ENCODE measurements around the gene SPTBN4. TPM values are rescaled to one million over a fixed set of nuclear protein-coding genes. Genes with fewer than 3 reads are reported as not detected.

SPTBN4 gene
- total RNA-seq, 1 donor from 2014 or later: 0.41 TPM

- Histone ChIP-seq H4K20me1 (ENCODE audit: insufficient read depth, low read length) (no peaks in the 10 kb centered on the region), H3K9me3 (ENCODE audit: insufficient read depth, low read depth, low read length) (no peaks in the 10 kb centered on the region), H3K27me3 (ENCODE audit: insufficient read depth, low read length) (peaks cover 5% of the 10 kb centered on the region), H3K4me1 (ENCODE audit: insufficient read depth, low read length) (peaks cover 22% of the 10 kb centered on the region), H3K27ac (ENCODE audit: low read depth, low read length) (no peak overlapping the region), H2AFZ (ENCODE audit: low read depth, low read length) (no peak overlapping the region), H3K4me3 (ENCODE audit: insufficient read depth, low read depth, low read length) (no peak overlapping the region), H3K9ac (ENCODE audit: low read length) (no peak overlapping the region), H3K4me2 (ENCODE audit: low read length) (no peak overlapping the region), H3K36me3 (ENCODE audit: insufficient read depth, low read length) (no peaks in the 10 kb centered on the region), H3K79me2 (ENCODE audit: insufficient read depth, low read length) (no peaks in the 10 kb centered on the region)
- DNase-seq (ENCODE audit: low read depth) (no peak), FAIRE-seq (no peak)
- H3K4me3 Mint-ChIP-seq (ENCODE audit: unreplicated experiment): no peak overlapping the region
- no peaks in the 10 kb centered on the region for H3K9me3 Mint-ChIP-seq (ENCODE audit: unreplicated experiment)
- no peak overlapping the region for H3K27ac Mint-ChIP-seq (ENCODE audit: unreplicated experiment)
- H3K27me3 Mint-ChIP-seq (ENCODE audit: low read depth, unreplicated experiment): peaks cover 25% of the 10 kb centered on the region
- H3K36me3 Mint-ChIP-seq (ENCODE audit: low read depth, unreplicated experiment): no peaks in the 10 kb centered on the region
- TF ChIP-seq CTCF (IDR thresholded peaks at IDR 0.05; ENCODE audit: insufficient read depth, low read depth, low read length) (no peak), EZH2 (IDR thresholded peaks at IDR 0.05; ENCODE audit: insufficient read depth, low read length) (no peak)
- H3K4me1 Mint-ChIP-seq (ENCODE audit: low read depth, unreplicated experiment): peaks cover 16% of the 10 kb centered on the region
Observed at GRCh38 chr19:40469011-40469410, 2.2 kb downstream of the SPTBN4 start.

DNA sequence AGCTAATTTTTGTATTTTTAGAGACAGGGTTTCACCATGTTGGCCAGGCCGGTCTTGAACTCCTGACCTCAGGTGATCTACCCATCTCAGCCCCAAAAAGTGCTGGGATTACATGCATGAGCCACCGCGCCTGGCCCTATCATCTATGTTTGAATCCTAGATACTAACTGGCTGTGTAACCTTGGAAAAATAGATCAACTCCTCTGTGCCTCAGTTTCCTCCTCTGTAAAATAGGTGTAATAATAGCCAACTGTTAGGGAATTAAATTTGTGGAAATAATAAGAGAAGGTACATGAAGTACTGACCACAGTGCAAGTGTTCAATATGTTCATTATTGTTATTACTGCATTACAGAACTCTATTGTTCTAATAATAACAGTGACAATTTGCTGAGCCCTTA, 4.3 kb downstream of the SPTBN4 start:
- H3K36me3 Mint-ChIP-seq (ENCODE audit: low read depth, unreplicated experiment): no peaks in the 10 kb centered on the region
- Histone ChIP-seq H3K9ac (ENCODE audit: low read length) (no peak overlapping the region), H4K20me1 (ENCODE audit: insufficient read depth, low read length) (no peaks in the 10 kb centered on the region), H3K9me3 (ENCODE audit: insufficient read depth, low read depth, low read length) (no peaks in the 10 kb centered on the region), H3K4me2 (ENCODE audit: low read length) (no peak overlapping the region), H3K27me3 (ENCODE audit: insufficient read depth, low read length) (peaks cover 5% of the 10 kb centered on the region), H2AFZ (ENCODE audit: low read depth, low read length) (no peak overlapping the region), H3K4me3 (ENCODE audit: insufficient read depth, low read depth, low read length) (no peak overlapping the region), H3K4me1 (ENCODE audit: insufficient read depth, low read length) (peaks cover 7% of the 10 kb centered on the region), H3K79me2 (ENCODE audit: insufficient read depth, low read length) (no peaks in the 10 kb centered on the region), H3K27ac (ENCODE audit: low read depth, low read length) (no peak overlapping the region), H3K36me3 (ENCODE audit: insufficient read depth, low read length) (no peaks in the 10 kb centered on the region)
- no peak for FAIRE-seq
- no peak for DNase-seq (ENCODE audit: low read depth)
- no peak overlapping the region for H3K4me3 Mint-ChIP-seq (ENCODE audit: unreplicated experiment)
- no peak overlapping the region for H3K27ac Mint-ChIP-seq (ENCODE audit: unreplicated experiment)
- H3K4me1 Mint-ChIP-seq (ENCODE audit: low read depth, unreplicated experiment): peaks cover 6% of the 10 kb centered on the region
- TF ChIP-seq CTCF (IDR thresholded peaks at IDR 0.05; ENCODE audit: insufficient read depth, low read depth, low read length) (no peak), EZH2 (IDR thresholded peaks at IDR 0.05; ENCODE audit: insufficient read depth, low read length) (no peak)
- H3K27me3 Mint-ChIP-seq (ENCODE audit: low read depth, unreplicated experiment): peaks cover 22% of the 10 kb centered on the region
- H3K9me3 Mint-ChIP-seq (ENCODE audit: unreplicated experiment): no peaks in the 10 kb centered on the region

DNA sequence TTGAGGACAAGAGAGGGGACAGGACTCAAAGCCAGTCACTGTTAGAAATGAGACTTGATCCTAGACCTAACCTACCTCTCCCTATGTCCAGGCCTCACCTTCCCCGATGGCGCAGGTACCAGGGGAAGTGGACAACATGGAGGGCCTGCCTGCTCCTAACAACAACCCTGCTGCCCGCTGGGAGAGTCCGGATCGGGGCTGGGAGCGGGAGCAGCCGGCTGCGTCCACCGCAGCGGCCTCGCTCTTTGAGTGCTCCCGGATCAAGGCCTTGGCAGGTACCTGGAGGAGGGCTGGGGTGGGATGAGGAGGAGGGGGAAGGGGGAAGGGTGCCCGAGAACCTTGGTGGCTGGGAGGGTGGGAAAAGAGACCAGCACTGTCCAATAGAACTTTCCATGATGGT, 5.7 kb downstream of the SPTBN4 start:
- Mint-ChIP-seq H3K4me1 (ENCODE audit: low read depth, unreplicated experiment) (no peaks in the 10 kb centered on the region), H3K27me3 (ENCODE audit: low read depth, unreplicated experiment) (peaks cover 20% of the 10 kb centered on the region), H3K36me3 (ENCODE audit: low read depth, unreplicated experiment) (no peaks in the 10 kb centered on the region), H3K9me3 (ENCODE audit: unreplicated experiment) (no peaks in the 10 kb centered on the region), H3K27ac (ENCODE audit: unreplicated experiment) (no peak overlapping the region), H3K4me3 (ENCODE audit: unreplicated experiment) (no peak overlapping the region)
- H3K4me3 ChIP-seq (ENCODE audit: insufficient read depth, low read depth, low read length): no peak overlapping the region
- no peaks in the 10 kb centered on the region for H3K4me1 ChIP-seq (ENCODE audit: insufficient read depth, low read length)
- no peaks in the 10 kb centered on the region for H3K27me3 ChIP-seq (ENCODE audit: insufficient read depth, low read length)
- no peaks in the 10 kb centered on the region for H3K9me3 ChIP-seq (ENCODE audit: insufficient read depth, low read depth, low read length)
- DNase-seq (ENCODE audit: low read depth) (no peak), FAIRE-seq (no peak)
- no peak overlapping the region for H3K9ac ChIP-seq (ENCODE audit: low read length)
- H3K36me3 ChIP-seq (ENCODE audit: insufficient read depth, low read length): no peaks in the 10 kb centered on the region
- H2AFZ ChIP-seq (ENCODE audit: low read depth, low read length): no peak overlapping the region
- H4K20me1 ChIP-seq (ENCODE audit: insufficient read depth, low read length): no peaks in the 10 kb centered on the region
- TF ChIP-seq EZH2 (IDR thresholded peaks at IDR 0.05; ENCODE audit: insufficient read depth, low read length): no peak
- no peak for TF ChIP-seq CTCF (IDR thresholded peaks at IDR 0.05; ENCODE audit: insufficient read depth, low read depth, low read length)
- H3K27ac ChIP-seq (ENCODE audit: low read depth, low read length): no peak overlapping the region
- H3K79me2 ChIP-seq (ENCODE audit: insufficient read depth, low read length): no peaks in the 10 kb centered on the region
- no peak overlapping the region for H3K4me2 ChIP-seq (ENCODE audit: low read length)

Measured in astrocyte (in vitro differentiated cells and primary cell).